SK-N-SH (cell line): ENCODE results near the gene ZNF189. TPM values are rescaled to one million over a fixed set of nuclear protein-coding genes. Genes with fewer than 3 reads are reported as not detected.

Source experiments
- CTCF ChIA-PET: fragments of 300-600, 350-600 bp; formaldehyde crosslinking; extraction: SDS; loops from one replicate; lab custom pipeline; 2021; lab: Yijun Ruan, JAX
- POLR2A ChIA-PET: fragments of 350-600 bp; sonication (Branson Sonifier 250); formaldehyde crosslinking; extraction: SDS; loops from one replicate; lab custom pipeline; 2020; ENCODE audit warnings: antibody characterized with exemption, inconsistent platforms; lab: Yijun Ruan, JAX
- DNase-seq: peaks from one replicate; pipeline ENCODE4 v3.0.0; 2012
- H2AFZ ChIP-seq: fragments of 200-600 bp; sonication (generic); 2 replicates; pipeline ENCODE4 v1.8.1; 2016; ENCODE audit warnings: antibody characterized with exemption, mild to moderate bottlenecking, low read depth
- H3F3A ChIP-seq: fragments of 200-600 bp; sonication (generic); replicated peaks from 2 replicates; pipeline ENCODE3; 2016; ENCODE audit warnings: antibody characterized with exemption, mild to moderate bottlenecking; ENCODE audit not compliant: insufficient read depth
- H3K27ac ChIP-seq, 2 experiments: fragments of 200-500 bp in 1 of 2; fragments of 200-600 bp in 1 of 2; sonication (Bioruptor generic) in 1 of 2; sonication (generic), shearing (Covaris generic) in 1 of 2; 2 replicates each; pipeline versions ENCODE4 v1.5.1 to v1.6.1; 2014 to 2016; ENCODE audit warnings: low read depth in 2 of 2, inconsistent platforms in 1 of 2, low read length in 1 of 2, mild to moderate bottlenecking in 1 of 2, mixed read lengths in 1 of 2
- H3K27me3 ChIP-seq: fragments of 200-600 bp; sonication (generic), shearing (Covaris generic); 2 replicates; pipeline ENCODE4 v1.6.1; 2016; ENCODE audit warnings: mixed run types; ENCODE audit not compliant: insufficient read depth
- H3K36me3 ChIP-seq, 2 experiments: fragments of 200-500 bp in 1 of 2; fragments of 200-600 bp in 1 of 2; sonication (Bioruptor generic) in 1 of 2; sonication (generic) in 1 of 2; replicated peaks in 1 of 2; 2 replicates each; pipeline versions ENCODE3 to v1.5.1; 2014 to 2016; ENCODE audit warnings: low read length in 1 of 2, mild to moderate bottlenecking in 1 of 2; ENCODE audit not compliant: insufficient read depth in 2 of 2, control insufficient read depth in 1 of 2
- H3K4me1 ChIP-seq, 2 experiments: fragments of 200-500 bp in 1 of 2; fragments of 200-600 bp in 1 of 2; sonication (Bioruptor generic) in 1 of 2; sonication (generic), shearing (Covaris generic) in 1 of 2; 2 replicates each; pipeline versions ENCODE4 v1.5.1 to v1.6.1; 2014 to 2016; ENCODE audit warnings: low read depth in 1 of 2, low read length in 1 of 2, mixed run types in 1 of 2; ENCODE audit not compliant: insufficient read depth in 2 of 2, control insufficient read depth in 1 of 2
- H3K4me2 ChIP-seq: fragments of 200-600 bp; sonication (generic), shearing (Covaris generic); 2 replicates; pipeline ENCODE4 v1.6.1; 2017; ENCODE audit warnings: mixed run types
- H3K4me3 ChIP-seq, 2 experiments: fragments of 200-500 bp in 1 of 2; fragments of 200-600 bp in 1 of 2; sonication (Bioruptor generic) in 1 of 2; sonication (generic), shearing (Covaris generic) in 1 of 2; 2 replicates each; pipeline versions ENCODE4 v1.5.1 to v1.8.1; 2014 to 2016; ENCODE audit warnings: low read depth in 2 of 2, inconsistent platforms in 1 of 2, low read length in 1 of 2, mild to moderate bottlenecking in 1 of 2, mixed read lengths in 1 of 2, moderate library complexity in 1 of 2
- H3K79me2 ChIP-seq: fragments of 200-600 bp; sonication (generic); 2 replicates; pipeline ENCODE4 v1.8.1; 2017; ENCODE audit warnings: mild to moderate bottlenecking; ENCODE audit not compliant: insufficient read depth
- H3K9ac ChIP-seq: fragments of 200-600 bp; sonication (generic); 2 replicates; pipeline ENCODE4 v1.6.1; 2017; ENCODE audit warnings: mixed run types
- H3K9me2 ChIP-seq: fragments of 200-600 bp; sonication (generic); 2 replicates; pipeline ENCODE4 v1.6.1; 2017; ENCODE audit warnings: mixed run types
- H3K9me3 ChIP-seq: fragments of 200-600 bp; sonication (generic); 2 replicates; pipeline ENCODE4 v1.6.1; 2017; ENCODE audit warnings: mixed run types, mild to moderate bottlenecking, moderate library complexity
- H4K20me1 ChIP-seq: fragments of 200-600 bp; sonication (generic); 2 replicates; pipeline ENCODE4 v1.6.1; 2017; ENCODE audit warnings: mild to moderate bottlenecking, mixed run types; ENCODE audit not compliant: insufficient read depth
- CHD2 ChIP-seq: fragments of 150-350 bp; IDR thresholded peaks from 2 replicates; pipeline ENCODE4 v1.6.1; 2018; ENCODE audit warnings: low read length; ENCODE audit not compliant: partially characterized antibody
- EZH2phosphoT487 ChIP-seq: fragments of 200-600 bp; sonication (generic); IDR thresholded peaks from 2 replicates; pipeline ENCODE4 v1.6.1; 2017; ENCODE audit warnings: low read depth, mixed run types, mild to moderate bottlenecking, antibody characterized with exemption, moderate library complexity, borderline replicate concordance
- FOSL2 ChIP-seq: IDR thresholded peaks from 2 replicates; pipeline ENCODE4 v1.4.0; 2012; ENCODE audit warnings: low read depth, mild to moderate bottlenecking, moderate library complexity, borderline replicate concordance
- FOXM1 ChIP-seq: IDR thresholded peaks from 2 replicates; pipeline ENCODE4 v1.4.0; 2012; ENCODE audit warnings: low read depth, mild to moderate bottlenecking
- GABPA ChIP-seq: IDR thresholded peaks from 2 replicates; pipeline ENCODE4 v1.4.0; 2012; ENCODE audit warnings: low read depth, mild to moderate bottlenecking
- GATA2 ChIP-seq: sonication (generic); formaldehyde crosslinking; IDR thresholded peaks from 2 replicates; pipeline ENCODE4 v1.5.0; 2020; ENCODE audit warnings: mild to moderate bottlenecking, missing genetic modification reagents
- JUND ChIP-seq: IDR thresholded peaks from 2 replicates; pipeline ENCODE4 v1.4.0; 2012
- MXI1 ChIP-seq: IDR thresholded peaks from 2 replicates; pipeline ENCODE4 v1.6.1; 2012; ENCODE audit warnings: mild to moderate bottlenecking, low read depth, low read length, improper control_type of control experiment
- RAD21 ChIP-seq: IDR thresholded peaks from 2 replicates; pipeline ENCODE4 v1.6.1; 2012; ENCODE audit warnings: mild to moderate bottlenecking, low read length
- RCOR1 ChIP-seq: fragments of 150-350 bp; IDR thresholded peaks from 2 replicates; pipeline ENCODE4 v1.6.1; 2017; ENCODE audit warnings: antibody characterized with exemption, low read length
- RXRA ChIP-seq: IDR thresholded peaks from 2 replicates; pipeline ENCODE4 v1.4.0; 2012; ENCODE audit warnings: low read depth, mild to moderate bottlenecking, borderline replicate concordance
- SIN3A ChIP-seq: IDR thresholded peaks from 2 replicates; pipeline ENCODE4 v1.6.1; 2012; ENCODE audit warnings: low read depth, mild to moderate bottlenecking, low read length, moderate library complexity, borderline replicate concordance
- SMC3 ChIP-seq: IDR thresholded peaks from 2 replicates; pipeline ENCODE4 v1.6.1; 2012; ENCODE audit warnings: low read depth, low read length, improper control_type of control experiment
- TAF1 ChIP-seq: IDR thresholded peaks from 2 replicates; pipeline ENCODE4 v1.6.1; 2012; ENCODE audit warnings: low read depth, mild to moderate bottlenecking, low read length, moderate library complexity, borderline replicate concordance
- TCF12 ChIP-seq: IDR thresholded peaks from 2 replicates; pipeline ENCODE4 v1.4.0; 2012
- TEAD4 ChIP-seq: IDR thresholded peaks from 2 replicates; pipeline ENCODE4 v1.4.0; 2012; ENCODE audit warnings: mild to moderate bottlenecking, borderline replicate concordance; ENCODE audit not compliant: insufficient read depth
- WGBS: methylation state at CpG from one replicate; pipeline ENCODE4 v1.1.6; 2017; ENCODE audit warnings: low lambda C conversion rate; 5-methylcytosine and 5-hydroxymethylcytosine counted together
- polyA plus RNA-seq, 3 experiments: library from polyadenylated mRNA; depleted of rRNA; stranded (reverse); fragments of >200 nt; gene quantifications; 2 replicates each; pipeline ENCODE4 v1.2.3, GENCODE V29; 2012
- TF ChIP-seq, protein P1 (sequence below): IDR thresholded peaks from 2 replicates; pipeline ENCODE4 v1.4.0; 2012; ENCODE audit warnings: low read depth
- TF ChIP-seq, protein P2 (sequence below): IDR thresholded peaks from 2 replicates; pipeline ENCODE4 v1.6.1; 2012; ENCODE audit warnings: mild to moderate bottlenecking, low read depth, low read length, moderate library complexity
- TF ChIP-seq, protein P3 (sequence below): IDR thresholded peaks from 2 replicates; pipeline ENCODE4 v1.4.0; 2012; ENCODE audit warnings: low read depth, borderline replicate concordance
- TF ChIP-seq, protein P4 (sequence below): fragments of 150-350 bp; IDR thresholded peaks from 2 replicates; pipeline ENCODE4 v1.6.1; 2016; ENCODE audit warnings: mild to moderate bottlenecking, low read depth, low read length
- TF ChIP-seq, protein P5 (sequence below): fragments of 200-600 bp; sonication (generic); IDR thresholded peaks from 2 replicates; pipeline ENCODE4 v1.6.1; 2017; ENCODE audit warnings: antibody characterized with exemption, mild to moderate bottlenecking, moderate library complexity

The ZNF189 gene
- polyA plus RNA-seq, 1 of the 3 experiments (the other 2 are of a cell fraction), result 2.9 TPM

DNA sequence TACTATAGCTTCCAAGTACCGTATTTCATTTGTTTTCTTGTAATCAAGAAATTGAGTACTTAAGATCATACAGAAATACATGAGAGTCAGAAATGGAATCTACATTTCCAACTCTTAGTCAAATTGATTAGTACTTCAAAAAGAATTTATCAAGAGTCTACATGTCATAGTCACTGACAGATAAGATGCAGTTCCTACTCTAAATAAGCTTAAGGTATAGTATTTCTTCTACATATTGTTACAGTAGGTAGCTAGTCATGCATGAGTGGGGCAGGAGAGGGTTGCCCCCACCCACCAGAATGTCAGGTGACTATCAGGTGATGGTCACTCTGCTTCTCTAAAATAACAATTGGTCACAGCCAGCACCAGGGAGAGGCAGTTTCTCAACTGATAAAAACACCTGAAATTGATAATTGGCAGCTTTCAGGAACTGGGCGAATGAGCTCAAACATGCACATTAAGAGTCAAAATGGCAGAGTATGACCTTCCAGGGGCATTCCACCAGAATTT, 16.8 kb upstream of the ZNF189 start:
- Histone ChIP-seq H3K9me2 (no peaks in the 10 kb centered on the region), H3F3A (peaks cover 7% of the 10 kb centered on the region), H4K20me1 (no peaks in the 10 kb centered on the region), H3K4me1 (peaks cover 0 to 3% of the 10 kb centered on the region in 2 experiments; a peak in 1 of 4 replicates), H3K27me3 (no peaks in the 10 kb centered on the region), H3K4me3 (no peak overlapping the region), H2AFZ (no peak overlapping the region), H3K36me3 (peaks cover 4 to 19% of the 10 kb centered on the region in 2 experiments), H3K9me3 (peaks cover 7% of the 10 kb centered on the region; the same call in 1 of the 2 replicates), H3K79me2 (no peaks in the 10 kb centered on the region), H3K9ac (no peak overlapping the region), H3K27ac (no peak overlapping the region), H3K4me2 (no peak overlapping the region)
- CTCF ChIA-PET, result interaction anchor here (0.5 kb wide), 1 partner anchor 62 kb away, joined by 3 read pairs; no protein-coding TSS in a partner anchor
- no peak for TF ChIP-seq GABPA
- no peak for TF ChIP-seq CHD2
- TF ChIP-seq TCF12, result no peak
- no peak for TF ChIP-seq FOXM1
- TF ChIP-seq, protein P1, sequence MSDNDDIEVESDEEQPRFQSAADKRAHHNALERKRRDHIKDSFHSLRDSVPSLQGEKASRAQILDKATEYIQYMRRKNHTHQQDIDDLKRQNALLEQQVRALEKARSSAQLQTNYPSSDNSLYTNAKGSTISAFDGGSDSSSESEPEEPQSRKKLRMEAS, result no peak
- no peak for TF ChIP-seq JUND
- no peak for TF ChIP-seq RCOR1
- no peak for TF ChIP-seq GATA2
- TF ChIP-seq, protein P2, sequence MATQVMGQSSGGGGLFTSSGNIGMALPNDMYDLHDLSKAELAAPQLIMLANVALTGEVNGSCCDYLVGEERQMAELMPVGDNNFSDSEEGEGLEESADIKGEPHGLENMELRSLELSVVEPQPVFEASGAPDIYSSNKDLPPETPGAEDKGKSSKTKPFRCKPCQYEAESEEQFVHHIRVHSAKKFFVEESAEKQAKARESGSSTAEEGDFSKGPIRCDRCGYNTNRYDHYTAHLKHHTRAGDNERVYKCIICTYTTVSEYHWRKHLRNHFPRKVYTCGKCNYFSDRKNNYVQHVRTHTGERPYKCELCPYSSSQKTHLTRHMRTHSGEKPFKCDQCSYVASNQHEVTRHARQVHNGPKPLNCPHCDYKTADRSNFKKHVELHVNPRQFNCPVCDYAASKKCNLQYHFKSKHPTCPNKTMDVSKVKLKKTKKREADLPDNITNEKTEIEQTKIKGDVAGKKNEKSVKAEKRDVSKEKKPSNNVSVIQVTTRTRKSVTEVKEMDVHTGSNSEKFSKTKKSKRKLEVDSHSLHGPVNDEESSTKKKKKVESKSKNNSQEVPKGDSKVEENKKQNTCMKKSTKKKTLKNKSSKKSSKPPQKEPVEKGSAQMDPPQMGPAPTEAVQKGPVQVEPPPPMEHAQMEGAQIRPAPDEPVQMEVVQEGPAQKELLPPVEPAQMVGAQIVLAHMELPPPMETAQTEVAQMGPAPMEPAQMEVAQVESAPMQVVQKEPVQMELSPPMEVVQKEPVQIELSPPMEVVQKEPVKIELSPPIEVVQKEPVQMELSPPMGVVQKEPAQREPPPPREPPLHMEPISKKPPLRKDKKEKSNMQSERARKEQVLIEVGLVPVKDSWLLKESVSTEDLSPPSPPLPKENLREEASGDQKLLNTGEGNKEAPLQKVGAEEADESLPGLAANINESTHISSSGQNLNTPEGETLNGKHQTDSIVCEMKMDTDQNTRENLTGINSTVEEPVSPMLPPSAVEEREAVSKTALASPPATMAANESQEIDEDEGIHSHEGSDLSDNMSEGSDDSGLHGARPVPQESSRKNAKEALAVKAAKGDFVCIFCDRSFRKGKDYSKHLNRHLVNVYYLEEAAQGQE, result no peak
- TF ChIP-seq TEAD4, result no peak
- no peak for TF ChIP-seq FOSL2
- TF ChIP-seq EZH2phosphoT487, result no peak
- TF ChIP-seq SIN3A, result no peak
- DNase-seq, result no peak
- 94% methylated on average over 2 of the region's 2 CpGs for WGBS
- POLR2A ChIA-PET, result interaction anchor here (1.5 kb wide), 1 partner anchor 17 kb away, joined by 4 read pairs; the partner anchor contains the start of genes MRPL50 and ZNF189

DNA sequence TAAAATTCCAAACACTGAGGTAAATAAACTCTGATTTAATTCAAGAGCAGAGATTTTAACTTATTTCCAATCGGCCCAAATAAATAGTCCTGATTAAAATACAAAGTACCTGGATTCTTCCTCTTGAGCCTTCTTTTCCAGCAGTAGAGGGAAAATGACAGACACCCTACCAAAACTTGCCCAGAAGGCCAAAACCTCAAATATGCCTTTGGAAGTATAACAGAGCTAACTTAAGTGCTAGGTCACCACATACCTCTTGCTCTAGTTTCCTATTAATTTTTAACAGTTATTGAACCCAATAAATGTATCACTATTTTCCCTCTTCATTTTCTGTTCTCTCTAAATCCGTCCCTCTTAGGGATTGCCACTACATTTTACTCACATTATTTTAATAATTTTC, 15.3 kb upstream of the ZNF189 start:
- Histone ChIP-seq H3F3A (no peaks in the 10 kb centered on the region), H3K79me2 (no peaks in the 10 kb centered on the region), H3K36me3 (peaks cover 17 to 19% of the 10 kb centered on the region in 2 experiments), H3K9ac (no peak overlapping the region), H3K9me3 (peaks cover 1% of the 10 kb centered on the region; the same call in 1 of the 2 replicates), H3K9me2 (no peaks in the 10 kb centered on the region), H4K20me1 (no peaks in the 10 kb centered on the region), H3K4me1 (no peaks in the 10 kb centered on the region), H3K4me3 (no peak overlapping the region), H3K27me3 (no peaks in the 10 kb centered on the region), H3K27ac (no peak overlapping the region), H2AFZ (no peak overlapping the region), H3K4me2 (no peak overlapping the region)
- POLR2A ChIA-PET, result no interaction called here
- no peak for DNase-seq
- CTCF ChIA-PET, result interaction anchor here (1.0 kb wide), 1 partner anchor 147 kb away, joined by 3 read pairs; no protein-coding TSS in a partner anchor
- 79% methylated on average over 2 of the region's 2 CpGs for WGBS
- TF ChIP-seq TAF1 (no peak), RAD21 (no peak), SMC3 (no peak), RXRA (no peak), EZH2phosphoT487 (no peak), MXI1 (no peak), TEAD4 (no peak), CHD2 (no peak)
- TF ChIP-seq, protein P3, sequence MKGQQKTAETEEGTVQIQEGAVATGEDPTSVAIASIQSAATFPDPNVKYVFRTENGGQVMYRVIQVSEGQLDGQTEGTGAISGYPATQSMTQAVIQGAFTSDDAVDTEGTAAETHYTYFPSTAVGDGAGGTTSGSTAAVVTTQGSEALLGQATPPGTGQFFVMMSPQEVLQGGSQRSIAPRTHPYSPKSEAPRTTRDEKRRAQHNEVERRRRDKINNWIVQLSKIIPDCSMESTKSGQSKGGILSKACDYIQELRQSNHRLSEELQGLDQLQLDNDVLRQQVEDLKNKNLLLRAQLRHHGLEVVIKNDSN, result no peak
- TF ChIP-seq, protein P4, sequence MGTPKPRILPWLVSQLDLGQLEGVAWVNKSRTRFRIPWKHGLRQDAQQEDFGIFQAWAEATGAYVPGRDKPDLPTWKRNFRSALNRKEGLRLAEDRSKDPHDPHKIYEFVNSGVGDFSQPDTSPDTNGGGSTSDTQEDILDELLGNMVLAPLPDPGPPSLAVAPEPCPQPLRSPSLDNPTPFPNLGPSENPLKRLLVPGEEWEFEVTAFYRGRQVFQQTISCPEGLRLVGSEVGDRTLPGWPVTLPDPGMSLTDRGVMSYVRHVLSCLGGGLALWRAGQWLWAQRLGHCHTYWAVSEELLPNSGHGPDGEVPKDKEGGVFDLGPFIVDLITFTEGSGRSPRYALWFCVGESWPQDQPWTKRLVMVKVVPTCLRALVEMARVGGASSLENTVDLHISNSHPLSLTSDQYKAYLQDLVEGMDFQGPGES, result no peak
- TF ChIP-seq, protein P5, sequence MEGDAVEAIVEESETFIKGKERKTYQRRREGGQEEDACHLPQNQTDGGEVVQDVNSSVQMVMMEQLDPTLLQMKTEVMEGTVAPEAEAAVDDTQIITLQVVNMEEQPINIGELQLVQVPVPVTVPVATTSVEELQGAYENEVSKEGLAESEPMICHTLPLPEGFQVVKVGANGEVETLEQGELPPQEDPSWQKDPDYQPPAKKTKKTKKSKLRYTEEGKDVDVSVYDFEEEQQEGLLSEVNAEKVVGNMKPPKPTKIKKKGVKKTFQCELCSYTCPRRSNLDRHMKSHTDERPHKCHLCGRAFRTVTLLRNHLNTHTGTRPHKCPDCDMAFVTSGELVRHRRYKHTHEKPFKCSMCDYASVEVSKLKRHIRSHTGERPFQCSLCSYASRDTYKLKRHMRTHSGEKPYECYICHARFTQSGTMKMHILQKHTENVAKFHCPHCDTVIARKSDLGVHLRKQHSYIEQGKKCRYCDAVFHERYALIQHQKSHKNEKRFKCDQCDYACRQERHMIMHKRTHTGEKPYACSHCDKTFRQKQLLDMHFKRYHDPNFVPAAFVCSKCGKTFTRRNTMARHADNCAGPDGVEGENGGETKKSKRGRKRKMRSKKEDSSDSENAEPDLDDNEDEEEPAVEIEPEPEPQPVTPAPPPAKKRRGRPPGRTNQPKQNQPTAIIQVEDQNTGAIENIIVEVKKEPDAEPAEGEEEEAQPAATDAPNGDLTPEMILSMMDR, result no peak
